Mesenchymal stem cell (in vitro differentiated cells and primary cell): ENCODE measurements around the gene HIF1A.
A peak's percentile ranks its signal among the peaks of the same experiment; 100 is the strongest.

Experiments used
- DNase-seq: peaks from one replicate; pipeline ENCODE4 v3.0.0-alpha.2; 2013
- H2AFZ ChIP-seq: one replicate; pipeline ENCODE4 v1.6.1; 2013; ENCODE audit warnings: low read depth, mild to moderate bottlenecking, control low read depth, inconsistent platforms, low read length, moderate library complexity
- H2AK5ac ChIP-seq: 2 replicates; pipeline ENCODE4 v1.6.1; 2013; ENCODE audit warnings: low read length, moderate library complexity, mild to moderate bottlenecking, inconsistent platforms; ENCODE audit not compliant: severe bottlenecking
- H2BK120ac ChIP-seq: one replicate; pipeline ENCODE4 v1.6.1; 2013; ENCODE audit warnings: low read depth, mild to moderate bottlenecking, inconsistent platforms, low read length, moderate library complexity
- H2BK12ac ChIP-seq, 2 experiments: one replicate each; pipeline ENCODE4 v1.6.1; 2013; ENCODE audit warnings: inconsistent platforms in 2 of 2, low read length in 2 of 2, mild to moderate bottlenecking in 2 of 2, moderate library complexity in 2 of 2, control low read depth in 1 of 2
- H2BK15ac ChIP-seq: one replicate; pipeline ENCODE4 v1.6.1; 2013; ENCODE audit warnings: mild to moderate bottlenecking, low read depth, inconsistent platforms; ENCODE audit not compliant: poor library complexity, severe bottlenecking
- H2BK5ac ChIP-seq: 2 replicates; pipeline ENCODE4 v1.6.1; 2013; ENCODE audit warnings: low read depth, mild to moderate bottlenecking, low read length, control low read depth, inconsistent platforms; ENCODE audit not compliant: poor library complexity, severe bottlenecking
- H3K14ac ChIP-seq, 2 experiments: one replicate each; pipeline ENCODE4 v1.6.1; 2013; ENCODE audit warnings: inconsistent platforms in 2 of 2, low read length in 2 of 2, control low read depth in 1 of 2, mild to moderate bottlenecking in 1 of 2, moderate library complexity in 1 of 2
- H3K18ac ChIP-seq, 2 experiments: one replicate each; pipeline ENCODE4 v1.6.1; 2013; ENCODE audit warnings: inconsistent platforms in 2 of 2, low read length in 2 of 2, control low read depth in 1 of 2, low read depth in 1 of 2, mild to moderate bottlenecking in 1 of 2
- H3K23ac ChIP-seq, 2 experiments: one replicate each; pipeline ENCODE4 v1.6.1; 2013; ENCODE audit warnings: inconsistent platforms in 2 of 2, low read length in 2 of 2, mild to moderate bottlenecking in 2 of 2, moderate library complexity in 2 of 2, control low read depth in 1 of 2
- H3K27ac ChIP-seq: 2 replicates; pipeline ENCODE4 v1.5.1; 2013; ENCODE audit warnings: mild to moderate bottlenecking, moderate library complexity, low read length, control low read depth, inconsistent platforms; ENCODE audit not compliant: poor library complexity, severe bottlenecking
- H3K27me3 ChIP-seq, 2 experiments: 2 replicates each; pipeline versions ENCODE4 v1.6.1 to v1.7.0; 2013; ENCODE audit warnings: low read length in 2 of 2, mild to moderate bottlenecking in 2 of 2, moderate library complexity in 2 of 2, control low read depth in 1 of 2, inconsistent platforms in 1 of 2; ENCODE audit not compliant: control insufficient read depth in 1 of 2, insufficient read depth in 1 of 2
- H3K36me3 ChIP-seq, 2 experiments: 2 replicates each; pipeline versions ENCODE4 v1.6.1 to v1.7.0; 2013; ENCODE audit warnings: low read length in 2 of 2, control low read depth in 1 of 2, inconsistent platforms in 1 of 2, low read depth in 1 of 2, mild to moderate bottlenecking in 1 of 2; ENCODE audit not compliant: insufficient read depth in 2 of 2, control insufficient read depth in 1 of 2
- H3K4ac ChIP-seq, 2 experiments: one replicate each; pipeline ENCODE4 v1.6.1; 2013; ENCODE audit warnings: inconsistent platforms in 2 of 2, low read length in 2 of 2, mild to moderate bottlenecking in 2 of 2, moderate library complexity in 2 of 2, control low read depth in 1 of 2, low read depth in 1 of 2
- H3K4me1 ChIP-seq: 2 replicates; pipeline ENCODE4 v1.6.1; 2013; ENCODE audit warnings: low read depth, low read length, control low read depth; ENCODE audit not compliant: control insufficient read depth, insufficient read depth
- H3K4me2 ChIP-seq: 2 replicates; pipeline ENCODE4 v1.6.1; 2013; ENCODE audit warnings: low read length, mild to moderate bottlenecking, inconsistent platforms; ENCODE audit not compliant: poor library complexity, severe bottlenecking
- H3K4me3 ChIP-seq, 2 experiments: 2 replicates each; pipeline versions ENCODE4 v1.5.1 to v1.7.0; 2013; ENCODE audit warnings: low read length in 2 of 2, mild to moderate bottlenecking in 2 of 2, control low read depth in 1 of 2, low read depth in 1 of 2; ENCODE audit not compliant: insufficient read depth in 1 of 2
- H3K79me1 ChIP-seq: replicated peaks from 2 replicates; pipeline ENCODE4 v1.6.1; 2013; ENCODE audit warnings: mild to moderate bottlenecking, control low read depth, low read length, inconsistent platforms; ENCODE audit not compliant: poor library complexity, severe bottlenecking
- H3K9ac ChIP-seq: 2 replicates; pipeline ENCODE4 v1.7.0; 2013; ENCODE audit warnings: mild to moderate bottlenecking, low read length, moderate library complexity
- H3K9me3 ChIP-seq: 2 replicates; pipeline ENCODE4 v1.7.0; 2013; ENCODE audit warnings: mild to moderate bottlenecking, low read length; ENCODE audit not compliant: control insufficient read depth
- H4K8ac ChIP-seq: one replicate; pipeline ENCODE4 v1.6.1; 2013; ENCODE audit warnings: inconsistent platforms, mild to moderate bottlenecking, low read length, moderate library complexity
- H4K91ac ChIP-seq: one replicate; pipeline ENCODE4 v1.6.1; 2013; ENCODE audit warnings: mild to moderate bottlenecking, low read length, inconsistent platforms
- WGBS: methylation state at CpG from one replicate; pipeline ENCODE4 v1.1.7; 2013; ENCODE audit warnings: mixed read lengths; 5-methylcytosine and 5-hydroxymethylcytosine counted together

HIF1A gene

GRCh38 chr14:61719344-61720293, 24.3 kb downstream of the HIF1A start:
- peaks cover 5 to 56% of the 10 kb centered on the region in 2 experiments for H3K36me3 ChIP-seq
- no peak overlapping the region for H3K18ac ChIP-seq
- H2BK5ac ChIP-seq, result no peak overlapping the region
- H3K27me3 ChIP-seq, result no peaks in the 10 kb centered on the region
- 100% methylated on average over 1 of the region's 5 CpGs for WGBS
- H3K9me3 ChIP-seq, result no peaks in the 10 kb centered on the region
- no peak overlapping the region for H2BK12ac ChIP-seq
- no peak overlapping the region for H4K91ac ChIP-seq
- H3K4ac ChIP-seq, result no peak overlapping the region
- H3K4me3 ChIP-seq, result no peak overlapping the region
- no peak overlapping the region for H4K8ac ChIP-seq
- peak overlapping the region; percentile 22 for H3K9ac ChIP-seq
- H3K23ac ChIP-seq, result no peak overlapping the region
- no peak overlapping the region for H2AK5ac ChIP-seq
- H2BK120ac ChIP-seq, result no peak overlapping the region
- DNase-seq, result no peak
- no peak overlapping the region for H3K4me2 ChIP-seq
- H3K27ac ChIP-seq, result no peak overlapping the region
- no peak overlapping the region for H2BK15ac ChIP-seq
- H3K4me1 ChIP-seq, result peaks cover 9% of the 10 kb centered on the region
- H3K14ac ChIP-seq, result no peak overlapping the region
- no peaks in the 10 kb centered on the region for H3K79me1 ChIP-seq
- no peak overlapping the region for H2AFZ ChIP-seq

DNA sequence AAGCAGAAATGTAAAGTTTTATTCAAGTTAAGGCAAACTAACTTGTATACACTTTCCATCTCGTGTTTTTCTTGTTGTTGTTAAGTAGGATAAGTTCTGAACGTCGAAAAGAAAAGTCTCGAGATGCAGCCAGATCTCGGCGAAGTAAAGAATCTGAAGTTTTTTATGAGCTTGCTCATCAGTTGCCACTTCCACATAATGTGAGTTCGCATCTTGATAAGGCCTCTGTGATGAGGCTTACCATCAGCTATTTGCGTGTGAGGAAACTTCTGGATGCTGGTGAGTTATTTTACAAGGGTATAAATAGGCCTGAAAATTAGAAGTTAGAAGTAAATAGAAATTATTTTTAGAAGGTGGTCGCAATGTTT, 25.0 kb downstream of the HIF1A start:
- H3K23ac ChIP-seq, result no peak overlapping the region
- no peak overlapping the region for H2BK120ac ChIP-seq
- H3K27me3 ChIP-seq, result no peaks in the 10 kb centered on the region
- H3K18ac ChIP-seq, result no peak overlapping the region
- H3K36me3 ChIP-seq, result peaks cover 5 to 63% of the 10 kb centered on the region in 2 experiments
- DNase-seq, result peak; percentile 49
- H2AK5ac ChIP-seq, result no peak overlapping the region
- H3K4me3 ChIP-seq, result no peak overlapping the region
- no peak overlapping the region for H2BK5ac ChIP-seq
- no peak overlapping the region for H2AFZ ChIP-seq
- H3K27ac ChIP-seq, result no peak overlapping the region
- no peak overlapping the region for H2BK12ac ChIP-seq
- no peak overlapping the region for H4K91ac ChIP-seq
- no peaks in the 10 kb centered on the region for H3K79me1 ChIP-seq
- WGBS, result 89% methylated on average over 8 of the region's 9 CpGs
- no peak overlapping the region for H3K14ac ChIP-seq
- H4K8ac ChIP-seq, result no peak overlapping the region
- H3K4me1 ChIP-seq, result peaks cover 9% of the 10 kb centered on the region
- H2BK15ac ChIP-seq, result no peak overlapping the region
- no peaks in the 10 kb centered on the region for H3K9me3 ChIP-seq
- H3K9ac ChIP-seq, result peak overlapping the region; percentile 21
- H3K4me2 ChIP-seq, result no peak overlapping the region
- H3K4ac ChIP-seq, result no peak overlapping the region

- H3K4me2 ChIP-seq, result no peak overlapping the region
- H4K91ac ChIP-seq, result no peak overlapping the region
- no peaks in the 10 kb centered on the region for H3K9me3 ChIP-seq
- H3K23ac ChIP-seq, result no peak overlapping the region
- H2BK120ac ChIP-seq, result no peak overlapping the region
- H2AK5ac ChIP-seq, result no peak overlapping the region
- no peak overlapping the region for H3K4ac ChIP-seq
- no peak overlapping the region for H3K4me3 ChIP-seq
- H3K36me3 ChIP-seq, result peaks cover 10 to 68% of the 10 kb centered on the region in 2 experiments
- no peak overlapping the region for H3K27ac ChIP-seq
- no peak overlapping the region for H2BK15ac ChIP-seq
- no peak overlapping the region for H4K8ac ChIP-seq
- H3K18ac ChIP-seq, result no peak overlapping the region
- H3K79me1 ChIP-seq, result no peaks in the 10 kb centered on the region
- peak overlapping the region; percentile 21 for H3K9ac ChIP-seq
- no peaks in the 10 kb centered on the region for H3K27me3 ChIP-seq
- H2BK5ac ChIP-seq, result no peak overlapping the region
- H3K14ac ChIP-seq, result no peak overlapping the region
- peaks cover 6% of the 10 kb centered on the region for H3K4me1 ChIP-seq
- DNase-seq, result no peak
- H2AFZ ChIP-seq, result no peak overlapping the region
- H2BK12ac ChIP-seq, result no peak overlapping the region
- 94% methylated on average over 3 of the region's 6 CpGs for WGBS
Measured at GRCh38 chr14:61720741-61721140, 25.4 kb downstream of the HIF1A start.

- H3K27me3 ChIP-seq, result no peaks in the 10 kb centered on the region
- H3K79me1 ChIP-seq, result no peaks in the 10 kb centered on the region
- H3K4ac ChIP-seq, result no peak overlapping the region
- H2BK15ac ChIP-seq, result no peak overlapping the region
- no peak overlapping the region for H3K4me3 ChIP-seq
- H3K9ac ChIP-seq, result no peak overlapping the region
- no peak overlapping the region for H3K18ac ChIP-seq
- no peaks in the 10 kb centered on the region for H3K9me3 ChIP-seq
- no peak overlapping the region for H3K4me2 ChIP-seq
- DNase-seq, result no peak
- H3K4me1 ChIP-seq, result peaks cover 5% of the 10 kb centered on the region
- no peak overlapping the region for H3K23ac ChIP-seq
- no peak overlapping the region for H2BK5ac ChIP-seq
- H3K14ac ChIP-seq, result no peak overlapping the region
- H2BK120ac ChIP-seq, result no peak overlapping the region
- H3K36me3 ChIP-seq, result peaks cover 17 to 96% of the 10 kb centered on the region in 2 experiments
- WGBS, result 92% methylated on average over 2 of the region's 2 CpGs
- H2BK12ac ChIP-seq, result no peak overlapping the region
- no peak overlapping the region for H4K8ac ChIP-seq
- peak overlapping the region; percentile 28 for H3K27ac ChIP-seq
- no peak overlapping the region for H4K91ac ChIP-seq
- no peak overlapping the region for H2AK5ac ChIP-seq
- H2AFZ ChIP-seq, result no peak overlapping the region
Measured at GRCh38 chr14:61724133-61724532, 28.8 kb downstream of the HIF1A start.
